Measurements from ENCODE around the gene TTBK1.

The TTBK1 gene

GRCh38 chr6:43203029-43203717 lies 40.1 kb upstream of the TTBK1 start:
- no peak for TF ChIP-seq CTCF (IDR thresholded peaks at IDR 0.05; ENCODE audit: insufficient read depth, low read depth, low read length, missing control alignments)
- no peak for DNase-seq (ENCODE audit: low read depth)

DNA sequence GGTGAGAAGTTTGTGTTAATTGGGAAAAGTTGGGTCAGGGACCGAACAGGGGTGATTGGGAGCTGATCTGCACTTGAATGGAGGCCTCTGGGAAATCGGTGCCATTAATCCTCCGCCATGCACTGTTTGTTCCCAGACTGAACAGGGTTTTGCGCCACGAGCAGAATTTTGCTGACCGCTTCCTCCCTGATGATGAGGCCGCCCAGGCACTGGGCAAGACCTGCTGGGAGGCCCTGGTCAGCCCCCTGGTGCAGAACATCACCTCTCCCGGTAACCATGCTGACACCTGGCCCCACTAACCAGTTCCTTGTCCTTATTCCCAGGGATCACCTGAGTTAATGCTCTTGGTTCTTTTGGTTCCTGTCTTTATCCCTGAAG lies 39.6 kb upstream of the TTBK1 start:
- TF ChIP-seq CTCF (IDR thresholded peaks at IDR 0.05; ENCODE audit: insufficient read depth, low read depth, low read length, missing control alignments), result no peak
- H3K4me3 ChIP-seq (ENCODE audit: low read depth, low read length), result no peak overlapping the region
- no peak for DNase-seq (ENCODE audit: low read depth)

More at GRCh38 chr6:43203029-43203717, 40.1 kb upstream of the TTBK1 start:
- no peak overlapping the region for H3K4me3 ChIP-seq (ENCODE audit: low read depth, low read length)

GRCh38 chr6:43204271-43205105 lies 38.8 kb upstream of the TTBK1 start:
- no peak for TF ChIP-seq CTCF (IDR thresholded peaks at IDR 0.05; ENCODE audit: insufficient read depth, low read depth, low read length, missing control alignments)
- H3K4me3 ChIP-seq (ENCODE audit: low read depth, low read length), result no peak overlapping the region
- no peak for DNase-seq (ENCODE audit: low read depth)

DNA sequence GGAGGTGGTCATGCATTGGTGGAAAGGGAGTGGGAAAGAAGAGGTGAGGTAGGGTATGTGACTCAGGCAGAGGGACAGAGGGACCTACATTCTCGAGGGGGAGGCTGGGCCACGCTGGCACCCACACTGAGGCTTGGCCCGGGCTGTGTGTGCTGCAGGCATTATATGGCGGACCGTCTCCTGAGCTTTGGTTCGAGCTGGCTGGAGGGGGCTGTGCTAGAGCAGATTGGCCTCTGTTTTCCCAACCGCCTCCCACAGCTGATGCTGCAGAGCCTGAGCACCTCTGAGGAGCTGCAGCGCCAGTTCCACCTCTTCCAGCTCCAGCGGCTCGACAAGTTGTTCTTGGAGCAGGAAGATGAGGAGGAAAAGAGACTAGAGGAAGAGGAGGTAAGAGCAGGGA lies 37.4 kb upstream of the TTBK1 start:
- DNase-seq (ENCODE audit: low read depth), result no peak
- H3K4me3 ChIP-seq (ENCODE audit: low read depth, low read length), result no peak overlapping the region
- TF ChIP-seq CTCF (IDR thresholded peaks at IDR 0.05; ENCODE audit: insufficient read depth, low read depth, low read length, missing control alignments), result no peak

- DNase-seq (ENCODE audit: low read depth), result no peak
- H3K4me3 ChIP-seq (ENCODE audit: low read depth, low read length), result no peak overlapping the region
- TF ChIP-seq CTCF (IDR thresholded peaks at IDR 0.05; ENCODE audit: insufficient read depth, low read depth, low read length, missing control alignments), result no peak
Observed at GRCh38 chr6:43207286-43207685, 36.0 kb upstream of the TTBK1 start.

DNA sequence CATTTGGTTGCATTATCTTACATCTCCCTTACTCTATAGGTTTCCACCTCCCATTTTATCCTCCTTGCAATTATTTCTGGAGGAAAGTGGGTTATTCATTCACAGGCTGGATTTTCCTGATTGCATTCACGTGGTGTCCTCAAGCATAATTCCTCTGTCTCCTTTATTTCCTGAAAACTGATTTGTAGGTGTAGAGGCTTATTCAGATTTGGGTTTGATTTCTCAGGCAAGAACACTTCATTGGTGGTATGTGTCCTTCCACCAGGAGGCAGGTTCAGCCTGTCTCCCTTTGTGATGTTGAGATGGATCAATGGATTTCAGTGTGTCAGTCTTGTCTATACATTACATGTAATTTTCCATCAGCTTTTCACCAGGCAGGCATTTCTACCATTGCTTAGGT lies 31.3 kb upstream of the TTBK1 start:
- no peak for DNase-seq (ENCODE audit: low read depth)
- TF ChIP-seq CTCF (IDR thresholded peaks at IDR 0.05; ENCODE audit: insufficient read depth, low read depth, low read length, missing control alignments), result no peak
- H3K4me3 ChIP-seq (ENCODE audit: low read depth, low read length), result no peak overlapping the region

Data from GM12865 (cell line).